Testis (tissue), 2 donors: ENCODE measurements around the gene DPEP1.

ENCODE experiments used
- POLR2A ChIP-seq: fragments of 450-650 bp; IDR thresholded peaks from one replicate; pipeline ENCODE4 v1.6.1; 2017; ENCODE audit warnings: antibody characterized with exemption, mild to moderate bottlenecking, moderate library complexity
- TF ChIP-seq, protein P1 (sequence below), 3 experiments: fragments of 450-650 bp in 2 of 3; fragments of 200-600 bp in 1 of 3; sonication (generic) in 1 of 3; IDR thresholded peaks; one replicate each; pipeline ENCODE4 v1.5.1; 2016 to 2019; ENCODE audit warnings: antibody characterized with exemption in 3 of 3, mild to moderate bottlenecking in 2 of 3, moderate library complexity in 1 of 3

DNA sequence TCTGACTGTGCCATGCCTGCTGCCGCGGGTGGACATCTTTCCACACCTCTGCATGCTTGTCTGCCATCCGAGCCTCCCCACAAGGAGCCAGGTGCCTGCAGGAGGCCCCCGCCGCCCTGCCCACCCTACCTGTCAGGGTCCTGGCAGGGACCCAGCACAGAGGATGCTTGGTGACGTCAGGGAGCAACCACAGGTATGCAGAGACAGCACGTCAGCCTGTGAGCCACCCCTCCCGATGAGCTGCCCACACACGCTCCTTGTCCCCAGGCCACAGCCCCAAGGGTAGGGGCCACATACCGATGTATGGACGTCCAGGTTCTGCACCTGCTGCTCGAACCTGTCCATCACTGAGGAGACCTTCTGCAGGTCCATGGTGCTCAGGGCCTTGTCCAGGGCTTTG lies 33.5 kb downstream of the DPEP1 start:
- TF ChIP-seq, protein P1, sequence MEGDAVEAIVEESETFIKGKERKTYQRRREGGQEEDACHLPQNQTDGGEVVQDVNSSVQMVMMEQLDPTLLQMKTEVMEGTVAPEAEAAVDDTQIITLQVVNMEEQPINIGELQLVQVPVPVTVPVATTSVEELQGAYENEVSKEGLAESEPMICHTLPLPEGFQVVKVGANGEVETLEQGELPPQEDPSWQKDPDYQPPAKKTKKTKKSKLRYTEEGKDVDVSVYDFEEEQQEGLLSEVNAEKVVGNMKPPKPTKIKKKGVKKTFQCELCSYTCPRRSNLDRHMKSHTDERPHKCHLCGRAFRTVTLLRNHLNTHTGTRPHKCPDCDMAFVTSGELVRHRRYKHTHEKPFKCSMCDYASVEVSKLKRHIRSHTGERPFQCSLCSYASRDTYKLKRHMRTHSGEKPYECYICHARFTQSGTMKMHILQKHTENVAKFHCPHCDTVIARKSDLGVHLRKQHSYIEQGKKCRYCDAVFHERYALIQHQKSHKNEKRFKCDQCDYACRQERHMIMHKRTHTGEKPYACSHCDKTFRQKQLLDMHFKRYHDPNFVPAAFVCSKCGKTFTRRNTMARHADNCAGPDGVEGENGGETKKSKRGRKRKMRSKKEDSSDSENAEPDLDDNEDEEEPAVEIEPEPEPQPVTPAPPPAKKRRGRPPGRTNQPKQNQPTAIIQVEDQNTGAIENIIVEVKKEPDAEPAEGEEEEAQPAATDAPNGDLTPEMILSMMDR (IDR thresholded peaks at IDR 0.05) = no peak
- TF ChIP-seq POLR2A = no peak
